ENCODE measurements around the gene MVB12A.

Gene MVB12A

DNA sequence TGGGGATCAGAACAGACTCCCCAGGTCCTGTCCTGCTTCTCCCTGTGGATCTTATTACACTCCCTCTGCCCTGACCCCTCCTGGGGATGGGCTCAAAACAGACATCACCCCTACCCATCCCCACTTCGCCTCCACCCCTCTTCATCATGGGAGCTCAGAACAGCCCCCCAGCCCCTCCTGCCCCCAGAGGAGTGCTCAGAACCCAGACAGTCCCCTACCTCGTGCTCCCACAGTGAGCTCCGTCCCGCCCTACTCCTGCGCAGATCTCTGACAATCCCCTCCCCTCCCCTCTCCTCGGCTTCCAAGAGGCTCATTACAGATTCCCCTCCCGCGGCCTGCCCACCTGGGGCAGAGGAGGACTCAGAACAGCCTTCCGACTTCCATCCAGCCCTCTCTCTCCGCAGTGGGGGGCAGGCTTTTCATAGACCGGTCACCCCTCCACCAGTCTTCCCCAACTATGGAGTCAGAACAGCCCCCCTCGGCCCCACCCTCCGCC lies 34.8 kb downstream of the MVB12A start:
- no peak overlapping the region for H3K4me3 ChIP-seq (ENCODE audit: severe bottlenecking)
- no peak for ATAC-seq (ENCODE audit: low read depth)
- peaks cover 15% of the 10 kb centered on the region for H3K27me3 ChIP-seq (ENCODE audit: insufficient read depth, poor library complexity, severe bottlenecking)
- H3K27ac ChIP-seq (ENCODE audit: poor library complexity, severe bottlenecking), result no peak overlapping the region
- DNase-seq (ENCODE audit: low spot score), result no peak
- H3K9me3 ChIP-seq (ENCODE audit: severe bottlenecking), result no peaks in the 10 kb centered on the region
- H3K4me1 ChIP-seq (ENCODE audit: insufficient read depth, poor library complexity, severe bottlenecking), result peaks cover 6% of the 10 kb centered on the region
- no peaks in the 10 kb centered on the region for H3K36me3 ChIP-seq (ENCODE audit: low read depth)
- TF ChIP-seq, protein P1, sequence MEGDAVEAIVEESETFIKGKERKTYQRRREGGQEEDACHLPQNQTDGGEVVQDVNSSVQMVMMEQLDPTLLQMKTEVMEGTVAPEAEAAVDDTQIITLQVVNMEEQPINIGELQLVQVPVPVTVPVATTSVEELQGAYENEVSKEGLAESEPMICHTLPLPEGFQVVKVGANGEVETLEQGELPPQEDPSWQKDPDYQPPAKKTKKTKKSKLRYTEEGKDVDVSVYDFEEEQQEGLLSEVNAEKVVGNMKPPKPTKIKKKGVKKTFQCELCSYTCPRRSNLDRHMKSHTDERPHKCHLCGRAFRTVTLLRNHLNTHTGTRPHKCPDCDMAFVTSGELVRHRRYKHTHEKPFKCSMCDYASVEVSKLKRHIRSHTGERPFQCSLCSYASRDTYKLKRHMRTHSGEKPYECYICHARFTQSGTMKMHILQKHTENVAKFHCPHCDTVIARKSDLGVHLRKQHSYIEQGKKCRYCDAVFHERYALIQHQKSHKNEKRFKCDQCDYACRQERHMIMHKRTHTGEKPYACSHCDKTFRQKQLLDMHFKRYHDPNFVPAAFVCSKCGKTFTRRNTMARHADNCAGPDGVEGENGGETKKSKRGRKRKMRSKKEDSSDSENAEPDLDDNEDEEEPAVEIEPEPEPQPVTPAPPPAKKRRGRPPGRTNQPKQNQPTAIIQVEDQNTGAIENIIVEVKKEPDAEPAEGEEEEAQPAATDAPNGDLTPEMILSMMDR (IDR thresholded peaks at IDR 0.05; ENCODE audit: poor library complexity, severe bottlenecking), result no peak

DNA sequence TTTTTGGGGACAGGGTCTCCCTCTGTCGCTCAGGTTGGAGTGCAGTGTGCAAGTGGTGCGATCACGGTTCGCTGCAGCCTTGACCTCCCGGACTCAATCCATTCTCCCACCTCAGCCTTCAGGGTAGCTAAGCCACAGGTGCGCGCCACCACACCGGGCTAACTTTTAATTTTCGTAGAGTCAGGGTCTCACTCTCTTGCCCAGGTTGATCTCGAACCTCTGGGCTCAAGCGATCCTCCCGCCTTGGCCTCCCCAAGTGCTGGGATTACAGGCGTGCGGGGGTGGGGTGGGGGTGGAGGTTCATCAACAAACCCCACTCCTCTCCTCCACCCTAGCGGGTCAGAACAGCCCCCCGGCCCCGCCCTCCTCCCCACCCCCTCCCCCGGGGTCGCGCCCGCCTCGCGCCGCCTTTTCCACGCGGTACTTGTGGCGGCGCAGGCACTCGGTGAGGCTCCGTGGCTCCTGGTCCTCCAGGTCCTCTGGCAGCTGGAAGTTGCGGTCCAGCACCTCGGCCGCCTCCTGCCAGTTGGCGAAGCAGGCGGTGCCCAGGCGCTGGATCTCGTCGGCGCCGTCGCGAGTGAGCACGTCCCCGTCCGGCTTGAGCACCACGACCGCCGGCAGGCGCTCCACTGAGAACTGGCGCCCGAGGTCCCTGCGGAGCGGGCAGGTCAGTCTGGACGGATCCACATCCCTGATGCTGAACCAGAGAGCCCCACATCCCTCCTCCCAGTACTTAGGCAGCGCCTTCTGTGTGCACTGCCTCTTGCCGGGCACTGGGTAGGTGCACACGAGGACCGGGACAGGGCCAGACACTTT lies 35.7 kb downstream of the MVB12A start:
- H3K4me1 ChIP-seq (ENCODE audit: insufficient read depth, poor library complexity, severe bottlenecking), result peaks cover 6% of the 10 kb centered on the region
- peak; percentile 32 for ATAC-seq (ENCODE audit: low read depth)
- no peak for DNase-seq (ENCODE audit: low spot score)

GRCh38 chr19:17456127-17456526 lies 36.3 kb downstream of the MVB12A start:
- peaks cover 2% of the 10 kb centered on the region for H3K4me1 ChIP-seq (ENCODE audit: insufficient read depth, poor library complexity, severe bottlenecking)
- H3K9me3 ChIP-seq (ENCODE audit: severe bottlenecking), result no peaks in the 10 kb centered on the region
- no peak overlapping the region for H3K27ac ChIP-seq (ENCODE audit: poor library complexity, severe bottlenecking)
- no peak overlapping the region for H3K4me3 ChIP-seq (ENCODE audit: severe bottlenecking)
- no peaks in the 10 kb centered on the region for H3K36me3 ChIP-seq (ENCODE audit: low read depth)
- no peak for ATAC-seq (ENCODE audit: low read depth)
- no peak for DNase-seq (ENCODE audit: low spot score)
- H3K27me3 ChIP-seq (ENCODE audit: insufficient read depth, poor library complexity, severe bottlenecking), result peaks cover 15% of the 10 kb centered on the region
- TF ChIP-seq, protein P1 (IDR thresholded peaks at IDR 0.05; ENCODE audit: poor library complexity, severe bottlenecking), result no peak

More for the DNA sequence above, 35.7 kb downstream of the MVB12A start:
- TF ChIP-seq, protein P1 (IDR thresholded peaks at IDR 0.05; ENCODE audit: poor library complexity, severe bottlenecking), result no peak
- Histone ChIP-seq H3K4me3 (ENCODE audit: severe bottlenecking) (no peak overlapping the region), H3K36me3 (ENCODE audit: low read depth) (no peaks in the 10 kb centered on the region), H3K9me3 (ENCODE audit: severe bottlenecking) (no peaks in the 10 kb centered on the region), H3K27ac (ENCODE audit: poor library complexity, severe bottlenecking) (no peak overlapping the region), H3K27me3 (ENCODE audit: insufficient read depth, poor library complexity, severe bottlenecking) (peaks cover 15% of the 10 kb centered on the region)

DNA sequence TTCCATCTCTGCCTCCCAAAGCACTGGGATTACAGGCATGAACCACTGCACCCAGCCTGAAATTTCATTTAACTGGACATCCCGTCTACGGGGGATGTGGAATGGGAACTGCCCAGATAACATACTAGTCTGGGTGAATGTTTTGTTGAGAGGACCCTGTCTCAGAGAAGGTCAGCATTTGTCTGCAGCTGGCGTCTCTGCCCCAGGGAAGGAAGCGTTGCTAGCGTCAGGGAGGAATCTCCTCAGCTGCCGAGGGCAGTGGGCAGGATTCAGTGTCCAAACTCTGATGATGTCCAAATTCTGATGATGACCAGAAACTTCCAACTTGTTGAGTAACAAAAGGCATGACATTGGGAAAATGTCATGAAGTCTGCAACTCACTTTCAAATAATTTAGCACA lies 37.8 kb downstream of the MVB12A start:
- TF ChIP-seq, protein P1 (IDR thresholded peaks at IDR 0.05; ENCODE audit: poor library complexity, severe bottlenecking), result no peak
- ATAC-seq (ENCODE audit: low read depth), result no peak
- no peak for DNase-seq (ENCODE audit: low spot score)
- H3K9me3 ChIP-seq (ENCODE audit: severe bottlenecking), result no peaks in the 10 kb centered on the region
- peaks cover 15% of the 10 kb centered on the region for H3K27me3 ChIP-seq (ENCODE audit: insufficient read depth, poor library complexity, severe bottlenecking)
- no peaks in the 10 kb centered on the region for H3K4me1 ChIP-seq (ENCODE audit: insufficient read depth, poor library complexity, severe bottlenecking)
- no peaks in the 10 kb centered on the region for H3K36me3 ChIP-seq (ENCODE audit: low read depth)
- no peak overlapping the region for H3K27ac ChIP-seq (ENCODE audit: poor library complexity, severe bottlenecking)
- no peak overlapping the region for H3K4me3 ChIP-seq (ENCODE audit: severe bottlenecking)

GRCh38 chr19:17458970-17459369 lies 39.1 kb downstream of the MVB12A start:
- TF ChIP-seq, protein P1 (IDR thresholded peaks at IDR 0.05; ENCODE audit: poor library complexity, severe bottlenecking), result no peak

More at GRCh38 chr19:17458970-17459369, 39.1 kb downstream of the MVB12A start:
- ATAC-seq (ENCODE audit: low read depth), result no peak
- Histone ChIP-seq H3K27me3 (ENCODE audit: insufficient read depth, poor library complexity, severe bottlenecking) (peaks cover 11% of the 10 kb centered on the region), H3K4me1 (ENCODE audit: insufficient read depth, poor library complexity, severe bottlenecking) (no peaks in the 10 kb centered on the region), H3K4me3 (ENCODE audit: severe bottlenecking) (no peak overlapping the region), H3K9me3 (ENCODE audit: severe bottlenecking) (no peaks in the 10 kb centered on the region), H3K27ac (ENCODE audit: poor library complexity, severe bottlenecking) (no peak overlapping the region), H3K36me3 (ENCODE audit: low read depth) (no peaks in the 10 kb centered on the region)
- no peak for DNase-seq (ENCODE audit: low spot score)

All from RWPE2 (cell line).